ENCODE measurements around the gene CCDC73. TPM values are rescaled to one million over a fixed set of nuclear protein-coding genes. Genes with fewer than 3 reads are reported as not detected.

Gene CCDC73
- total and polyA plus RNA-seq, 2 of the 4 experiments (the other 2 are of a cell fraction), result not detected

- H3K18ac ChIP-seq (ENCODE audit: low read depth, low read length), result no peak overlapping the region
- no peak overlapping the region for H3K27ac ChIP-seq (ENCODE audit: insufficient read depth, low read length)
- dilution Hi-C loops (cut with HindIII; ENCODE audit: low sequenced_read_pairs, unreplicated experiment) (no loop called here), in situ Hi-C loops (cut with MboI; ENCODE audit: low sequenced_read_pairs) (no loop called here), intact Hi-C loops (cut with micrococcal nuclease) (no loop called here)
- no peak overlapping the region for H4K5ac ChIP-seq (ENCODE audit: low read depth, low read length)
- H2BK20ac ChIP-seq (ENCODE audit: low read depth, low read length), result no peak overlapping the region
- H3K9ac ChIP-seq (ENCODE audit: low read depth, low read length), result no peak overlapping the region
- H2BK15ac ChIP-seq (ENCODE audit: low read depth, low read length), result no peak overlapping the region
- no peak for TF ChIP-seq MXI1 (IDR thresholded peaks at IDR 0.05; ENCODE audit: borderline replicate concordance, low read depth, low read length)
- no peak for TF ChIP-seq SMC3 (IDR thresholded peaks at IDR 0.05; ENCODE audit: low read depth, low read length)
- TF ChIP-seq POLR2A (IDR thresholded peaks at IDR 0.05; ENCODE audit: low read depth, low read length), result no peak
- TF ChIP-seq RAD21 (IDR thresholded peaks at IDR 0.05; ENCODE audit: low read length), result no peak
- TF ChIP-seq CHD1 (IDR thresholded peaks at IDR 0.05; ENCODE audit: low read depth, low read length), result no peak
- TF ChIP-seq RFX5 (IDR thresholded peaks at IDR 0.05; ENCODE audit: low read depth, low read length), result no peak
- TF ChIP-seq FOS (IDR thresholded peaks at IDR 0.05; ENCODE audit: low read depth, low read length), result no peak
- no peak for TF ChIP-seq BHLHE40 (IDR thresholded peaks at IDR 0.05; ENCODE audit: low read depth, low read length)
- no peak for TF ChIP-seq CTCF (conservative IDR thresholded peaks at IDR 0.05; ENCODE audit: low read depth, low read length)
- TF ChIP-seq, protein P1, sequence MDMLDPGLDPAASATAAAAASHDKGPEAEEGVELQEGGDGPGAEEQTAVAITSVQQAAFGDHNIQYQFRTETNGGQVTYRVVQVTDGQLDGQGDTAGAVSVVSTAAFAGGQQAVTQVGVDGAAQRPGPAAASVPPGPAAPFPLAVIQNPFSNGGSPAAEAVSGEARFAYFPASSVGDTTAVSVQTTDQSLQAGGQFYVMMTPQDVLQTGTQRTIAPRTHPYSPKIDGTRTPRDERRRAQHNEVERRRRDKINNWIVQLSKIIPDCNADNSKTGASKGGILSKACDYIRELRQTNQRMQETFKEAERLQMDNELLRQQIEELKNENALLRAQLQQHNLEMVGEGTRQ (IDR thresholded peaks at IDR 0.05; ENCODE audit: low read depth, low read length), result no peak
- no peak for TF ChIP-seq NFE2L2 (IDR thresholded peaks at IDR 0.05; ENCODE audit: low read depth, low read length)
- TF ChIP-seq RCOR1 (IDR thresholded peaks at IDR 0.05; ENCODE audit: insufficient replicate concordance, low read length), result no peak
- TF ChIP-seq, protein P2, sequence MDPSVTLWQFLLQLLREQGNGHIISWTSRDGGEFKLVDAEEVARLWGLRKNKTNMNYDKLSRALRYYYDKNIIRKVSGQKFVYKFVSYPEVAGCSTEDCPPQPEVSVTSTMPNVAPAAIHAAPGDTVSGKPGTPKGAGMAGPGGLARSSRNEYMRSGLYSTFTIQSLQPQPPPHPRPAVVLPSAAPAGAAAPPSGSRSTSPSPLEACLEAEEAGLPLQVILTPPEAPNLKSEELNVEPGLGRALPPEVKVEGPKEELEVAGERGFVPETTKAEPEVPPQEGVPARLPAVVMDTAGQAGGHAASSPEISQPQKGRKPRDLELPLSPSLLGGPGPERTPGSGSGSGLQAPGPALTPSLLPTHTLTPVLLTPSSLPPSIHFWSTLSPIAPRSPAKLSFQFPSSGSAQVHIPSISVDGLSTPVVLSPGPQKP (IDR thresholded peaks at IDR 0.05; ENCODE audit: borderline replicate concordance, low read depth, low read length), result no peak
- TF ChIP-seq MAZ (IDR thresholded peaks at IDR 0.05; ENCODE audit: borderline replicate concordance, low read depth, low read length), result no peak
- no peak overlapping the region for H3K56ac ChIP-seq (ENCODE audit: extremely low read depth, insufficient read depth, low read length)
- H4K91ac ChIP-seq (ENCODE audit: insufficient read depth, low read depth, low read length), result no peak overlapping the region
- ChIA-PET POLR2A (ENCODE audit: unreplicated experiment) (no interaction called here), CTCF (no interaction called here)
- ATAC-seq (ENCODE audit: low read depth) (no peak), DNase-seq (peak; percentile 28)
- no CpG with 5 or more reads among the region's 1 CpG for WGBS, 2 experiments (ENCODE audit: extremely low coverage in 2 of 2, insufficient read length in 1 of 2)
- no peaks in the 10 kb centered on the region for H3K4me1 ChIP-seq (ENCODE audit: control insufficient read depth, insufficient read depth, low read length)
- no peak overlapping the region for H4K8ac ChIP-seq (ENCODE audit: low read depth in 2 of 2, low read length in 2 of 2)
- no peaks in the 10 kb centered on the region for H3K79me1 ChIP-seq (ENCODE audit: low read depth in 1 of 2, low read length in 2 of 2)
- no TSS peak for BruUV-seq (replicated peaks)
- no peak overlapping the region for H3K4ac ChIP-seq (ENCODE audit: low read depth, low read length)
- no peak overlapping the region for H2AFZ ChIP-seq (replicated peaks; ENCODE audit: low read length, poor library complexity)
- H3K23ac ChIP-seq (ENCODE audit: low read depth, low read length), result no peak overlapping the region
- no peak overlapping the region for H3K4me3 ChIP-seq (ENCODE audit: insufficient read depth, low read depth, low read length)
- H2AK9ac ChIP-seq (replicated peaks; ENCODE audit: low read depth, low read length, poor library complexity), result no peak overlapping the region
- no peaks in the 10 kb centered on the region for H3K36me3 ChIP-seq (ENCODE audit: control insufficient read depth, insufficient read depth, low read length)
- H3K27me3 ChIP-seq (ENCODE audit: control insufficient read depth, insufficient read depth, low read length), result peaks cover 2% of the 10 kb centered on the region; the same call in 1 of the 2 replicates
- H2AK5ac ChIP-seq (ENCODE audit: low read depth, low read length), result no peak overlapping the region
- H3K4me2 ChIP-seq (ENCODE audit: low read depth, low read length), result no peak overlapping the region
- no peak overlapping the region for H2BK5ac ChIP-seq (ENCODE audit: low read depth, low read length, poor library complexity, severe bottlenecking)
- no peaks in the 10 kb centered on the region for H3K9me3 ChIP-seq (ENCODE audit: control insufficient read depth, insufficient read depth, low read length)
- H2BK120ac ChIP-seq (ENCODE audit: low read depth, low read length), result no peak overlapping the region
- H4K20me1 ChIP-seq (ENCODE audit: insufficient read depth, low read length), result no peaks in the 10 kb centered on the region
- no peak overlapping the region for H3K14ac ChIP-seq (replicated peaks; ENCODE audit: low read depth, low read length)
- no peaks in the 10 kb centered on the region for H3K9me1 ChIP-seq (ENCODE audit: insufficient read depth, low read length)
Measured at GRCh38 chr11:32643526-32643925, 150.9 kb downstream of the CCDC73 start.
